Measurements from ENCODE around the gene NCKAP1. TPM values are rescaled to one million over a fixed set of nuclear protein-coding genes. Genes with fewer than 3 reads are reported as not detected.
"Not testable (repeated sequence)": the region's sequence is repeated elsewhere in the genome, so short reads cannot be mapped to it uniquely, and the experiment has no call there.

NCKAP1 gene
- polyA plus RNA-seq, 1 of the 3 experiments (the other 2 are of a cell fraction) = 64.0 TPM

DNA sequence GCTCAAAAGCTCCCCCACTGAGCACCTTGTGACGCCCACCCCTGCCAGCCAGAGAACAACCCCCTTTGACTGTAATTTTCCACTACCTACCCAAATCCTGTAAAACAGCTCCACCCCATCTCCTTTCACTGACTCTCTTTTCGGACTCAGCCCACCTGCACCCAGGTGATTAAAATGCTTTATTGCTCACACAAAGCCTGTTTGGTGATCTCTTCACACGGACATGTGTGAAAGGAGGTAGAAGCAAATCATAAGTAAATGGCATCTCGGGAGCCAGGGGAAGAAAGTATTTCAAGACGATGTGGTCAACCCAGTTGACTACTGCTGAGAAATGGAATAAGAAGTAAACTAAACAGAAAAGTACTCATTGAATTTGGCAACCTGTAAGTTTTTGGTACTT lies 11.2 kb upstream of the NCKAP1 start:
- no peaks in the 10 kb centered on the region for H3K9me3 ChIP-seq
- no peak for DNase-seq
- no peak overlapping the region for H2AFZ ChIP-seq (ENCODE audit: low read depth)
- no peak overlapping the region for H3K4me2 ChIP-seq
- no peaks in the 10 kb centered on the region for H3F3A ChIP-seq (replicated peaks; ENCODE audit: insufficient read depth)
- H4K20me1 ChIP-seq (ENCODE audit: insufficient read depth) = no peaks in the 10 kb centered on the region
- H3K79me2 ChIP-seq (ENCODE audit: insufficient read depth) = no peaks in the 10 kb centered on the region
- TF ChIP-seq TCF12 (IDR thresholded peaks at IDR 0.05) = no peak
- TF ChIP-seq RAD21 (IDR thresholded peaks at IDR 0.05; ENCODE audit: low read length) = no peak
- TF ChIP-seq, protein P1, sequence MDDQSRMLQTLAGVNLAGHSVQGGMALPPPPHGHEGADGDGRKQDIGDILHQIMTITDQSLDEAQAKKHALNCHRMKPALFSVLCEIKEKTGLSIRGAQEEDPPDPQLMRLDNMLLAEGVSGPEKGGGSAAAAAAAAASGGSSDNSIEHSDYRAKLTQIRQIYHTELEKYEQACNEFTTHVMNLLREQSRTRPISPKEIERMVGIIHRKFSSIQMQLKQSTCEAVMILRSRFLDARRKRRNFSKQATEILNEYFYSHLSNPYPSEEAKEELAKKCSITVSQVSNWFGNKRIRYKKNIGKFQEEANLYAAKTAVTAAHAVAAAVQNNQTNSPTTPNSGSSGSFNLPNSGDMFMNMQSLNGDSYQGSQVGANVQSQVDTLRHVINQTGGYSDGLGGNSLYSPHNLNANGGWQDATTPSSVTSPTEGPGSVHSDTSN (IDR thresholded peaks at IDR 0.05) = no peak
- TF ChIP-seq GATA2 (CRISPR knock-in tag; IDR thresholded peaks at IDR 0.05) = no peak
- TF ChIP-seq EP300 (IDR thresholded peaks at IDR 0.05; ENCODE audit: borderline replicate concordance in 1 of 2, low read depth in 1 of 2, low read length in 1 of 2) = no peak
- TF ChIP-seq RCOR1 (IDR thresholded peaks at IDR 0.05; ENCODE audit: low read length) = no peak
- no peak for TF ChIP-seq YY1 (IDR thresholded peaks at IDR 0.05; ENCODE audit: low read depth)
- TF ChIP-seq, protein P2, sequence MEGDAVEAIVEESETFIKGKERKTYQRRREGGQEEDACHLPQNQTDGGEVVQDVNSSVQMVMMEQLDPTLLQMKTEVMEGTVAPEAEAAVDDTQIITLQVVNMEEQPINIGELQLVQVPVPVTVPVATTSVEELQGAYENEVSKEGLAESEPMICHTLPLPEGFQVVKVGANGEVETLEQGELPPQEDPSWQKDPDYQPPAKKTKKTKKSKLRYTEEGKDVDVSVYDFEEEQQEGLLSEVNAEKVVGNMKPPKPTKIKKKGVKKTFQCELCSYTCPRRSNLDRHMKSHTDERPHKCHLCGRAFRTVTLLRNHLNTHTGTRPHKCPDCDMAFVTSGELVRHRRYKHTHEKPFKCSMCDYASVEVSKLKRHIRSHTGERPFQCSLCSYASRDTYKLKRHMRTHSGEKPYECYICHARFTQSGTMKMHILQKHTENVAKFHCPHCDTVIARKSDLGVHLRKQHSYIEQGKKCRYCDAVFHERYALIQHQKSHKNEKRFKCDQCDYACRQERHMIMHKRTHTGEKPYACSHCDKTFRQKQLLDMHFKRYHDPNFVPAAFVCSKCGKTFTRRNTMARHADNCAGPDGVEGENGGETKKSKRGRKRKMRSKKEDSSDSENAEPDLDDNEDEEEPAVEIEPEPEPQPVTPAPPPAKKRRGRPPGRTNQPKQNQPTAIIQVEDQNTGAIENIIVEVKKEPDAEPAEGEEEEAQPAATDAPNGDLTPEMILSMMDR (IDR thresholded peaks at IDR 0.05) = no peak
- no peak for TF ChIP-seq MEF2A (IDR thresholded peaks at IDR 0.05; ENCODE audit: borderline replicate concordance, low read depth)
- no peak for TF ChIP-seq POLR2AphosphoS5 (IDR thresholded peaks at IDR 0.05; ENCODE audit: low read depth, low read length)
- TF ChIP-seq SIN3A (IDR thresholded peaks at IDR 0.05; ENCODE audit: borderline replicate concordance, low read depth, low read length) = no peak
- TF ChIP-seq FOSL2 (IDR thresholded peaks at IDR 0.05; ENCODE audit: borderline replicate concordance, low read depth) = no peak
- TF ChIP-seq, protein P3, sequence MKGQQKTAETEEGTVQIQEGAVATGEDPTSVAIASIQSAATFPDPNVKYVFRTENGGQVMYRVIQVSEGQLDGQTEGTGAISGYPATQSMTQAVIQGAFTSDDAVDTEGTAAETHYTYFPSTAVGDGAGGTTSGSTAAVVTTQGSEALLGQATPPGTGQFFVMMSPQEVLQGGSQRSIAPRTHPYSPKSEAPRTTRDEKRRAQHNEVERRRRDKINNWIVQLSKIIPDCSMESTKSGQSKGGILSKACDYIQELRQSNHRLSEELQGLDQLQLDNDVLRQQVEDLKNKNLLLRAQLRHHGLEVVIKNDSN (IDR thresholded peaks at IDR 0.05; ENCODE audit: borderline replicate concordance, low read depth) = no peak
- TF ChIP-seq, protein P4, sequence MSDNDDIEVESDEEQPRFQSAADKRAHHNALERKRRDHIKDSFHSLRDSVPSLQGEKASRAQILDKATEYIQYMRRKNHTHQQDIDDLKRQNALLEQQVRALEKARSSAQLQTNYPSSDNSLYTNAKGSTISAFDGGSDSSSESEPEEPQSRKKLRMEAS (IDR thresholded peaks at IDR 0.05; ENCODE audit: low read depth) = no peak
- no peak for TF ChIP-seq SMC3 (IDR thresholded peaks at IDR 0.05; ENCODE audit: low read depth, low read length)
- TF ChIP-seq RXRA (IDR thresholded peaks at IDR 0.05; ENCODE audit: borderline replicate concordance, low read depth) = no peak
- no peak for TF ChIP-seq TAF1 (IDR thresholded peaks at IDR 0.05; ENCODE audit: borderline replicate concordance, low read depth, low read length)
- TF ChIP-seq, protein P5, sequence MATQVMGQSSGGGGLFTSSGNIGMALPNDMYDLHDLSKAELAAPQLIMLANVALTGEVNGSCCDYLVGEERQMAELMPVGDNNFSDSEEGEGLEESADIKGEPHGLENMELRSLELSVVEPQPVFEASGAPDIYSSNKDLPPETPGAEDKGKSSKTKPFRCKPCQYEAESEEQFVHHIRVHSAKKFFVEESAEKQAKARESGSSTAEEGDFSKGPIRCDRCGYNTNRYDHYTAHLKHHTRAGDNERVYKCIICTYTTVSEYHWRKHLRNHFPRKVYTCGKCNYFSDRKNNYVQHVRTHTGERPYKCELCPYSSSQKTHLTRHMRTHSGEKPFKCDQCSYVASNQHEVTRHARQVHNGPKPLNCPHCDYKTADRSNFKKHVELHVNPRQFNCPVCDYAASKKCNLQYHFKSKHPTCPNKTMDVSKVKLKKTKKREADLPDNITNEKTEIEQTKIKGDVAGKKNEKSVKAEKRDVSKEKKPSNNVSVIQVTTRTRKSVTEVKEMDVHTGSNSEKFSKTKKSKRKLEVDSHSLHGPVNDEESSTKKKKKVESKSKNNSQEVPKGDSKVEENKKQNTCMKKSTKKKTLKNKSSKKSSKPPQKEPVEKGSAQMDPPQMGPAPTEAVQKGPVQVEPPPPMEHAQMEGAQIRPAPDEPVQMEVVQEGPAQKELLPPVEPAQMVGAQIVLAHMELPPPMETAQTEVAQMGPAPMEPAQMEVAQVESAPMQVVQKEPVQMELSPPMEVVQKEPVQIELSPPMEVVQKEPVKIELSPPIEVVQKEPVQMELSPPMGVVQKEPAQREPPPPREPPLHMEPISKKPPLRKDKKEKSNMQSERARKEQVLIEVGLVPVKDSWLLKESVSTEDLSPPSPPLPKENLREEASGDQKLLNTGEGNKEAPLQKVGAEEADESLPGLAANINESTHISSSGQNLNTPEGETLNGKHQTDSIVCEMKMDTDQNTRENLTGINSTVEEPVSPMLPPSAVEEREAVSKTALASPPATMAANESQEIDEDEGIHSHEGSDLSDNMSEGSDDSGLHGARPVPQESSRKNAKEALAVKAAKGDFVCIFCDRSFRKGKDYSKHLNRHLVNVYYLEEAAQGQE (IDR thresholded peaks at IDR 0.05; ENCODE audit: low read depth, low read length) = no peak
- TF ChIP-seq, protein P6, sequence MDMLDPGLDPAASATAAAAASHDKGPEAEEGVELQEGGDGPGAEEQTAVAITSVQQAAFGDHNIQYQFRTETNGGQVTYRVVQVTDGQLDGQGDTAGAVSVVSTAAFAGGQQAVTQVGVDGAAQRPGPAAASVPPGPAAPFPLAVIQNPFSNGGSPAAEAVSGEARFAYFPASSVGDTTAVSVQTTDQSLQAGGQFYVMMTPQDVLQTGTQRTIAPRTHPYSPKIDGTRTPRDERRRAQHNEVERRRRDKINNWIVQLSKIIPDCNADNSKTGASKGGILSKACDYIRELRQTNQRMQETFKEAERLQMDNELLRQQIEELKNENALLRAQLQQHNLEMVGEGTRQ (IDR thresholded peaks at IDR 0.05; ENCODE audit: borderline replicate concordance, low read depth, low read length) = no peak
- ChIA-PET POLR2A (no interaction called here), CTCF (no interaction called here)
- no peaks in the 10 kb centered on the region for H3K36me3 ChIP-seq (replicated peaks in 1 of 2; ENCODE audit: control insufficient read depth in 1 of 2, insufficient read depth in 2 of 2, low read length in 1 of 2)
- no peak overlapping the region for H3K9ac ChIP-seq
- no peaks in the 10 kb centered on the region for H3K4me1 ChIP-seq (ENCODE audit: control insufficient read depth in 1 of 2, insufficient read depth in 2 of 2, low read depth in 1 of 2, low read length in 1 of 2)
- WGBS (ENCODE audit: low lambda C conversion rate) = 63% methylated on average over 5 of the region's 5 CpGs
- no peaks in the 10 kb centered on the region; the same call in 1 of the 2 replicates for H3K27me3 ChIP-seq (ENCODE audit: insufficient read depth)
- no peaks in the 10 kb centered on the region for H3K9me2 ChIP-seq
- H3K4me3 ChIP-seq (ENCODE audit: low read depth in 2 of 2, low read length in 1 of 2) = no peak overlapping the region
- H3K27ac ChIP-seq (ENCODE audit: low read depth in 2 of 2, low read length in 1 of 2) = no peak overlapping the region

DNA sequence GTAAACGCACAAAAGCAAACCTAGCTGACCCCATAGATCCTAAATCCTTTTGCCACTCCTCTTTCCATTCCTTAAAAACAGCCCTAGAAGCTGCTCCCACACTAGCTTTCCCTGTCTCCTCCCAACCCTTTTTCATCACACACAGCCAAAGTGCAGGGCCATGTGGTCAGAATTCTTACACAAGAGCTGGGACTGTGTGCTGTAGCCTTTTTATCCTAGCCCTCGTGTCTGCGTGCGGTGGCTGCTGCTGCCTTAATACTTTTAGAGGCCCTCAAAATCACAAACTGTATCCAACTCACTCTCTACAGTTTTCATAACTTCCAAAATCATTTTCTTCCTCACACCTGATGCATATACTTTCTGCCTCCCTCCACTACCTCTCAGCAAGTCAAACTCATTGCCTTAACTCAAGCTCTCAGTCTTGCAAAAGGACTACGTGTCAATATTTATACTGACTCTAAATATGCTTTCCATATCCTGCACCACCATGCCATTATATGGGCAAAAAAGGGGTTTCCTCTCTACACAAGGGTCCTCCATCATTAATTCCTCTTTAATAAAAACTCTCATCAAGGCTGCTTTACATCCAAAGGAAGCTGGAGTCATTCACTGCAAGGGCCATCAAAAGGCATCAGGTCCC lies 9.3 kb upstream of the NCKAP1 start:
- H3F3A ChIP-seq (replicated peaks; ENCODE audit: insufficient read depth); H3K27me3 ChIP-seq (ENCODE audit: insufficient read depth); H3K4me3 ChIP-seq (ENCODE audit: low read depth in 2 of 2, low read length in 1 of 2); H3K4me2 ChIP-seq; POLR2A ChIA-PET; H3K79me2 ChIP-seq (ENCODE audit: insufficient read depth); DNase-seq; H2AFZ ChIP-seq (ENCODE audit: low read depth); H3K9me2 ChIP-seq; H3K9ac ChIP-seq; H3K9me3 ChIP-seq; H4K20me1 ChIP-seq (ENCODE audit: insufficient read depth); H3K36me3 ChIP-seq (replicated peaks in 1 of 2; ENCODE audit: control insufficient read depth in 1 of 2, insufficient read depth in 2 of 2, low read length in 1 of 2); H3K27ac ChIP-seq (ENCODE audit: low read depth in 2 of 2, low read length in 1 of 2); H3K4me1 ChIP-seq (ENCODE audit: control insufficient read depth in 1 of 2, insufficient read depth in 2 of 2, low read depth in 1 of 2, low read length in 1 of 2): not testable (repeated sequence)
- 68% methylated on average over 5 of the region's 5 CpGs for WGBS (ENCODE audit: low lambda C conversion rate)
- CTCF ChIA-PET = interaction anchor here (0.7 kb wide), 1 partner anchor 10 kb away, joined by 3 read pairs; no protein-coding TSS in a partner anchor

All from SK-N-SH (cell line).